ENCODE measurements around the gene C2orf74. TPM values are rescaled to one million over a fixed set of nuclear protein-coding genes. Genes with fewer than 3 reads are reported as not detected.

Gene C2orf74
- total RNA-seq: 6.8 and 11.0 TPM in 2 replicates

DNA sequence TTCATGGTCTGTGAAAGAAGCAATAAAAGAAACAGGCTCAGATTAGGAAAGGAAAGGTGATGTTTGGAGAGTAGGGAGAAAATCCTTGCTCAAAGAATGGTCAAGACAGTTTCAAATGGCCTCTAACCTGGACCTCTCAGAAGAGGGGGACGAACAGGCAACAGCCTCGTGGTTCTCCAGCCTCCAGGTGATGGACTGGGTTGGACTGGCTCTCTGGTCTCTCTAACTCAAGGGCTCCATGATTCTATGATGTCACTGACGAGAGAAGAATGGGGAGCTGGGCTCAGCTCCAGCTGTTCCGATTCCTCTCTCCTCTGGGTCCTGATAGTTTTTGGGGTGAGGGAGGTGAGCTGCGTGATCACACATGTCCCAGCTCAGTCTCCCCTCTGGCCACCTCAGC lies at the start of gene C2orf74:
Gene C2orf74, plus strand, starts transcription at position 301 of the 400 bp plus-strand sequence. CDS start 327 bp downstream, outside the sequence.

Other genes starting within 250 kb of the C2orf74 start
- 23.2 and 36.1 TPM in 2 replicates for gene PEX13, start 144.5 kb upstream of the C2orf74 start, total RNA-seq
- 4.6 and 5.1 TPM in 2 replicates for gene PUS10, start 143.9 kb upstream of the C2orf74 start, total RNA-seq
- 8.7 and 15.3 TPM in 2 replicates for gene SANBR, start 96.3 kb upstream of the C2orf74 start, total RNA-seq

Data from placental epithelial cell (primary cell).